Islet precursor cell (in vitro differentiated cells): ENCODE data around the gene SPON1.
"Not testable (repeated sequence)": the region's sequence is repeated elsewhere in the genome, so short reads cannot be mapped to it uniquely, and the experiment has no call there.

Source experiments
- DNase-seq: peaks from one replicate; pipeline ENCODE4 v3.0.0-alpha.2; 2018

SPON1 gene

GRCh38 chr11:14136561-14136960 is 174.0 kb downstream of the SPON1 start:
- DNase-seq = no peak

- no peak for DNase-seq
Measured at GRCh38 chr11:14137284-14137683, 174.8 kb downstream of the SPON1 start.

- DNase-seq = no peak
Measured at GRCh38 chr11:14140991-14141390, 178.5 kb downstream of the SPON1 start.

GRCh38 chr11:14141676-14142075 is 179.2 kb downstream of the SPON1 start:
- no peak for DNase-seq

- DNase-seq = no peak
Measured at GRCh38 chr11:14144934-14145333, 182.4 kb downstream of the SPON1 start.

- DNase-seq = no peak
Measured at GRCh38 chr11:14148653-14149273, 186.2 kb downstream of the SPON1 start.

- DNase-seq = no peak
Measured at GRCh38 chr11:14149683-14150082, 187.2 kb downstream of the SPON1 start.

GRCh38 chr11:14150878-14151277 is 188.4 kb downstream of the SPON1 start:
- DNase-seq = no peak

- DNase-seq = not testable (repeated sequence)
Measured at GRCh38 chr11:14154103-14154502, 191.6 kb downstream of the SPON1 start.

- no peak for DNase-seq
Measured at GRCh38 chr11:14158393-14158792, 195.9 kb downstream of the SPON1 start.

- DNase-seq = no peak
Measured at GRCh38 chr11:14163576-14163975, 201.1 kb downstream of the SPON1 start.

- not testable (repeated sequence) for DNase-seq
Measured at GRCh38 chr11:14173679-14174078, 211.2 kb downstream of the SPON1 start.

- DNase-seq = no peak
Measured at GRCh38 chr11:14179116-14179820, 216.7 kb downstream of the SPON1 start.

GRCh38 chr11:14181121-14181520 is 218.6 kb downstream of the SPON1 start:
- DNase-seq = no peak

- no peak for DNase-seq
Measured at GRCh38 chr11:14182833-14183364, 220.4 kb downstream of the SPON1 start.

- DNase-seq = peak; percentile 56
Measured at GRCh38 chr11:14184028-14184940, 221.8 kb downstream of the SPON1 start.

GRCh38 chr11:14185461-14185860 is 222.9 kb downstream of the SPON1 start:
- no peak for DNase-seq

- DNase-seq = no peak
Measured at GRCh38 chr11:14186046-14186775, 223.7 kb downstream of the SPON1 start.

GRCh38 chr11:14189874-14190273 is 227.4 kb downstream of the SPON1 start:
- DNase-seq = no peak

- DNase-seq = no peak
Measured at GRCh38 chr11:14190992-14191778, 228.7 kb downstream of the SPON1 start.

- no peak for DNase-seq
Measured at GRCh38 chr11:14193644-14194043, 231.1 kb downstream of the SPON1 start.
